PFSK-1 (cell line): ENCODE data around the gene APOH.

Experiments used
- FOXP2 ChIP-seq: optimal IDR thresholded peaks from 2 replicates; pipeline ENCODE3; 2011; ENCODE audit warnings: borderline replicate concordance, control low read depth, inconsistent platforms; ENCODE audit not compliant: insufficient read depth; ENCODE audit errors: extremely low read length, extremely low read depth
- POLR2AphosphoS5 ChIP-seq: IDR thresholded peaks from 2 replicates; pipeline ENCODE4 v1.6.1; 2012; ENCODE audit warnings: low read depth, mild to moderate bottlenecking, control low read depth, low read length, moderate library complexity
- SIN3A ChIP-seq: IDR thresholded peaks from 2 replicates; pipeline ENCODE4 v1.6.1; 2012; ENCODE audit warnings: mild to moderate bottlenecking, low read length, moderate library complexity, borderline replicate concordance; ENCODE audit not compliant: insufficient read depth
- TAF1 ChIP-seq: IDR thresholded peaks from 2 replicates; pipeline ENCODE4 v1.6.1; 2012; ENCODE audit warnings: low read length, control low read depth, borderline replicate concordance; ENCODE audit not compliant: insufficient read depth
- TF ChIP-seq, protein P1 (sequence below), 2 experiments: IDR thresholded peaks; 2 replicates each; pipeline versions ENCODE4 v1.6.1 to v1.8.0; 2011 to 2012; ENCODE audit warnings: low read depth in 2 of 2, low read length in 2 of 2, control low read depth in 1 of 2, inconsistent platforms in 1 of 2, mild to moderate bottlenecking in 1 of 2, moderate library complexity in 1 of 2; ENCODE audit not compliant: insufficient read depth in 1 of 2

APOH gene

DNA sequence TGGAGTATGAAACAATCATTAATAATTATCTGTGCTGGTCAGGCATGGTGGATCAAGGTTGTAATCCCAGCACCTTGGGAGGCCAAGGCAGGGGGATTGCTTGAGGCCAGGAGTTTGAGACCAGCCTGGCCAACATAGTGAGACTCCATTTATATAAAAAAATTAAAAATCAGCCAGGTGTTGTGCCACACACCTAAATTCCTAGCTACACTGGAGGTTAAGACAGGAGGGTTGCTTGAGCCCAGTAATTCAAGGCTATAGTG is 44.3 kb upstream of the APOH start:
- TF ChIP-seq, protein P1, sequence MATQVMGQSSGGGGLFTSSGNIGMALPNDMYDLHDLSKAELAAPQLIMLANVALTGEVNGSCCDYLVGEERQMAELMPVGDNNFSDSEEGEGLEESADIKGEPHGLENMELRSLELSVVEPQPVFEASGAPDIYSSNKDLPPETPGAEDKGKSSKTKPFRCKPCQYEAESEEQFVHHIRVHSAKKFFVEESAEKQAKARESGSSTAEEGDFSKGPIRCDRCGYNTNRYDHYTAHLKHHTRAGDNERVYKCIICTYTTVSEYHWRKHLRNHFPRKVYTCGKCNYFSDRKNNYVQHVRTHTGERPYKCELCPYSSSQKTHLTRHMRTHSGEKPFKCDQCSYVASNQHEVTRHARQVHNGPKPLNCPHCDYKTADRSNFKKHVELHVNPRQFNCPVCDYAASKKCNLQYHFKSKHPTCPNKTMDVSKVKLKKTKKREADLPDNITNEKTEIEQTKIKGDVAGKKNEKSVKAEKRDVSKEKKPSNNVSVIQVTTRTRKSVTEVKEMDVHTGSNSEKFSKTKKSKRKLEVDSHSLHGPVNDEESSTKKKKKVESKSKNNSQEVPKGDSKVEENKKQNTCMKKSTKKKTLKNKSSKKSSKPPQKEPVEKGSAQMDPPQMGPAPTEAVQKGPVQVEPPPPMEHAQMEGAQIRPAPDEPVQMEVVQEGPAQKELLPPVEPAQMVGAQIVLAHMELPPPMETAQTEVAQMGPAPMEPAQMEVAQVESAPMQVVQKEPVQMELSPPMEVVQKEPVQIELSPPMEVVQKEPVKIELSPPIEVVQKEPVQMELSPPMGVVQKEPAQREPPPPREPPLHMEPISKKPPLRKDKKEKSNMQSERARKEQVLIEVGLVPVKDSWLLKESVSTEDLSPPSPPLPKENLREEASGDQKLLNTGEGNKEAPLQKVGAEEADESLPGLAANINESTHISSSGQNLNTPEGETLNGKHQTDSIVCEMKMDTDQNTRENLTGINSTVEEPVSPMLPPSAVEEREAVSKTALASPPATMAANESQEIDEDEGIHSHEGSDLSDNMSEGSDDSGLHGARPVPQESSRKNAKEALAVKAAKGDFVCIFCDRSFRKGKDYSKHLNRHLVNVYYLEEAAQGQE (IDR thresholded peaks at IDR 0.05; ENCODE audit: insufficient read depth in 1 of 2, low read depth in 2 of 2, low read length in 2 of 2): no peak
- no peak for TF ChIP-seq FOXP2
- no peak for TF ChIP-seq POLR2AphosphoS5
- no peak for TF ChIP-seq TAF1

DNA sequence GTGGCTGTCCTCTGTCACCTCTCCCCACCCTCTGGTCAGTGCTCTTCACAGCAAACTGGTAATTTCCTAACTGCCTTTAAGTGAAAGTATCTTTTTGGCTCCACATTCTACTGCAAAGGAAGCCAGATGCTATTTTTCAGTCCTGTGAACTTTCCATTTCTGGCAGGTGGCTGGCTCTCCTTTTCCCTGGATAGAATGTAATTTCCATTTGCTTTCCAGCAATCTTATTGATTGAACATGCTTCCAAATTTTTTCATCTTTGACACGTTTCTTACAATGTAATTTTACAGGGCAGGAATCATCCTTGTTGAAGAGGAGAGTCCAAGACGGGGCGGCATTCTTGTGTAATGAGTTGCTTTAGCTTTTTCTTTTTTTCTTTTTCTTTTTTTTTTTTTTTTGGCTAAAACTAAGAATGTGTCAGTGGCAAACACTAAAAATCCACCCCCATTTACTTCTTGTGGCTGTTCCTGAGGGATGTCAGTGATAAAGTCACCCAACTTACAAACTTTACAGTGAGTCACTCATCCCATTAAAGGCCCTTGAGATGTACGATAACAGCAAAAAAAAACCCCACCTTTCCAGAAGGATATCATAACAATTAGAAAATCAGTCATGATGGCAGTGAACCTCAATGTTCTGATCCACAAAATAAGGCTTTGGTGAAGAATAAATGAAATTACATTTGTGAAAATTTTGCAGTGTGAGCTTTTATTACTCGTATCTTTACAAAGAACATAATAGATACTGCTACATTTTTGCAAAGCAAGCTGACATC is 43.8 kb upstream of the APOH start:
- TF ChIP-seq FOXP2: no peak

DNA sequence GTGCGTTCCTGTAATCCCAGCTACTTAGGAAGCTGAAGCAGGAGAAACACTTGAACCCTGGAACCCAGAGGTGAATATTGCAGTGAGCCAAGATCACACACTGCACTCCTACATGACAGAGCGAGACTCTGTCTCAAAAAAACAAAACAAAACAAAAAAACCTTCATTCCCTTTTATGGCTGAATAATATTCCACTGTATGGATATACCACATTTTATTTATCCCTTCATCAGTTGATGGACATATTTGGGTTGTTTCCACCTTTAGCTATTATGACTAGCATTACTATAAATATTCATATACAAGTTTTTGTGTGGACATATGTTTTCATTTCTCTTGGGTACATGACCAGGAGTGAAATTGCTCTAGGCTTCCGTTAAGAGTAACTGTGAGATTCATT is 42.3 kb upstream of the APOH start:
- TF ChIP-seq SIN3A (no peak), POLR2AphosphoS5 (no peak), FOXP2 (no peak), TAF1 (no peak)
- TF ChIP-seq, protein P1 (IDR thresholded peaks at IDR 0.05; ENCODE audit: insufficient read depth in 1 of 2, low read depth in 2 of 2, low read length in 2 of 2): no peak

DNA sequence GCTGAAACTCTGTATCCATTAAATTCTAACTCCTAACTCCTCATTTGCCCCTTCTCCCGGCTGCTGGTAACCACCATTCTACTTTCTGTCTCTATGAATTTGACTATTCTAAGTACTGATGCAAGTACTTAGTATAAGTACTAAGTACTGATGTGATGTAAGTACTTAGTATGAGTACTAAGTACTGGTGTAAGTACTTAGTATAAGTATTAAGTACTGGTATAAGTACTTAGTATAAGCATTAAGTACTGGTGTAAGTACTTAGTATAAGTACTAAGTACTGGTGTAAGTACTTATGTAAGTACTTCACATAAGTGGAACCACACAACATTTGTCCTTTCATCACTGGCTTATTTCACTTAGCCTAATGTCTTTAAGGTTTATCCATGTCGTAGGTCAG is 40.9 kb upstream of the APOH start:
- TF ChIP-seq POLR2AphosphoS5 (no peak), TAF1 (no peak), FOXP2 (no peak), SIN3A (no peak)
- TF ChIP-seq, protein P1 (IDR thresholded peaks at IDR 0.05; ENCODE audit: insufficient read depth in 1 of 2, low read depth in 2 of 2, low read length in 2 of 2): no peak

DNA sequence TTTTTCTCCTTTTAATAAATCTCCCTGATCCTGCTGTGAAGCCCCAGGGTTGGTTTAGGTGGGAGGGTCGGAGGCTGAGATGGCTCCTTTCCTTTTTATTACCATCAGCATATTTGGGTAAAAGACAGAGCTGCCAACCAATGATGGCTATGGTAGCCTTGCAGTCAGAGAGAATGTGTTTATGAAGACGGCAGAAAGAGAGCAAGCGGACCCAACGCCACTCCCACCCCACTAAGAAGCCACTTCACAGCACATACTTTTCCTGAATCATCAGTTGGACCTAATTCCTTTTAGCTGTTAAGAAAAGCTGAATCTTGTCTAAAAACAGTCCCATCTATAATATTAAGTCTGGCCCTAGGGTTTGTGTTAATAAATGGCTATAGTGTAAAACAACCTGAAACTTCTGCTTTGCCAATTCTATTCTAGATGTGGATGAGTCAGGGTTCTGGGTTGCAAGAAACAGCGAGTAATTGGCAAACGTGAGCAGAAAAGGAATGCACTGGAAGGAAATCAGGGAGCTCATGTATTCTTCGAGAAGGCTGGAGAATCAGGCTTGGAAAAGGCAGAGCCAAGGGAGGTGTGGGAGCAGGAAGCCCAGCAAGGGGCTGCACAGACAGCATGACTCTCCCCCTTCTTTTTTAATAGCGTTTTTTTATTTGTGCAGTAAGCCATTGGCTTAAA is 39.2 kb upstream of the APOH start:
- no peak for TF ChIP-seq POLR2AphosphoS5
- TF ChIP-seq, protein P1 (IDR thresholded peaks at IDR 0.05; ENCODE audit: insufficient read depth in 1 of 2, low read depth in 2 of 2, low read length in 2 of 2): no peak
- no peak for TF ChIP-seq TAF1
- TF ChIP-seq FOXP2: no peak
- no peak for TF ChIP-seq SIN3A
